RKO (cell line): Measurements from ENCODE around the gene ARHGAP22.

Experiments used
- DNase-seq: peaks from one replicate; pipeline ENCODE4 v3.0.0-alpha.2; 2016; ENCODE audit warnings: low spot score

ARHGAP22 gene

DNA sequence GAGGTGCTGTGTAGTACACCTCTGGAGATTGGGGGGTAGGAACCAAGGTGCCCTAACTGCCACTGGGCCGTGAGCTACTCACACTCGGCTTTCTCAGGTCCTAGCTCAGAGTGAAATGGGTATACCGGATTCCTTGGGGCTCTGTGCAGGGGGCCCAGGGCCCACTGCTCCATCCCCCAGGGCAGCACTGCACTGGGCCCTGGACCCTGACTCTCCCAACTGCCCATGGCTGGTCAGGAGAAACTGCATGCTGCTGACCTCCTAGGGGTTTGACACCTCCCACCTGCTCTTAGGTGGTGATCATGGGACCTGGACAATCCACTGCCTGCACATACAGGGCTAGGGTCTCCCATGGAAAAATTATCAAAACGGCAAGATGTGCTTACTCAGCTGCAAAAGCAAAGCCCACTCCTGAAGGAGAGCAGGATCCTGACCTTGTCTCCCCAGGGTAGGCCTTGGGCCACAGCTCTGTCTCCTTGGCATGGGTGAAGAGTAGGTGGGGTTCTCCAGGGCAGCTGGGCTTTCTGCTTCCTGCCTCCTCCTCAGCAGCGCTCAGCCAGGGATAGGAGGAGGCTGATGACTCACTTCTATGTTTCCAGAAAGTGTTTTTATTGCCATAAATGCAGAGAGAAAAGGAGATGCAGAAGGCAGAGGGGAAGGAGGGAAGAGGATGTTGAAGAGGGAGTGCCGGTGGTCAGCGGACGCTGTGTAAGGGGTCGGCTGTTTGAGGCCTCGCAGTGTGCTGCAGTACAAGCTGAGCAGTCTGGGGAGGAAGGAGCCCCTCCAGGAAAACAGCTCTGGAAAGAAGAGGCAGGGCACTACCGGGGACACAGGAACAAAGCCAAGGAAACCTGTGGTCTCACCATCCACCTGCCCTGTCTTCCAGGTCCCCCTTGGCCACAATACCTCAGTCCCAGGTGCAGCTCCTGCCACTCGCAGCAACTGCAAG, 107.8 kb downstream of the ARHGAP22 start:
- DNase-seq: no peak

DNA sequence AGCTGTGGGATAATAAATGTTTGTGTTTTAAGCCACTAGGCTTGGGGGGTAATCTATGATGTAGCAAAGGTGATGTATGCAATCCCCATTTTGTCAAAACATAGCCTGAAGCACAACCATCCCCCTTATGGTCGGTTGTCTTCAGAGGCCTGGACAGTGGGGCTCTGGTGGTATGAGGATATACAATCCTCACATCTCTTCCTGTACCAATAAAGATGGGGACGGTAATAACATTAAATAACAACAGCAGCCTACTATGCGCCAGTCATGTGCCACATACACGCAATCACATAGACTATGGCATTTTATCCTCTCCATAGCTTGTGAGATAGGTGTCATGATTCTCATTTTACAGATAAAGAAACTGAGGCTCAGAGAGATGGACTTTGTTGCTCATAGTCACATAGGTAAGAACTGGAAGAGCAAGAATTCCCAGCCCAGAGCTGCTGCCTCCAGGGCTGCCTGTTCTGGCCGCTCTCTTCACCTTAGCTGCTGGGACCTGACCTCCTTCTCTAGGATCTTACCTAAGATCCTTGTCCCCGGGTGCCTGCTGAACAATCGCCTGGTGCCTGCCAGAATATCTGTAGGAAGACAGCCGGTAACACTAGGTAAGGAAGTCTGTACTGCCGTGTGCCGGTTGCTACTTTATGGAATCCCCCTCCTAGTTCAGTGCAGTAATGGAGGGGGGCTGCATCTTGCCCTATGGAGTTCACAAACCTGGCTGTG, 108.6 kb downstream of the ARHGAP22 start:
- DNase-seq: no peak

DNA sequence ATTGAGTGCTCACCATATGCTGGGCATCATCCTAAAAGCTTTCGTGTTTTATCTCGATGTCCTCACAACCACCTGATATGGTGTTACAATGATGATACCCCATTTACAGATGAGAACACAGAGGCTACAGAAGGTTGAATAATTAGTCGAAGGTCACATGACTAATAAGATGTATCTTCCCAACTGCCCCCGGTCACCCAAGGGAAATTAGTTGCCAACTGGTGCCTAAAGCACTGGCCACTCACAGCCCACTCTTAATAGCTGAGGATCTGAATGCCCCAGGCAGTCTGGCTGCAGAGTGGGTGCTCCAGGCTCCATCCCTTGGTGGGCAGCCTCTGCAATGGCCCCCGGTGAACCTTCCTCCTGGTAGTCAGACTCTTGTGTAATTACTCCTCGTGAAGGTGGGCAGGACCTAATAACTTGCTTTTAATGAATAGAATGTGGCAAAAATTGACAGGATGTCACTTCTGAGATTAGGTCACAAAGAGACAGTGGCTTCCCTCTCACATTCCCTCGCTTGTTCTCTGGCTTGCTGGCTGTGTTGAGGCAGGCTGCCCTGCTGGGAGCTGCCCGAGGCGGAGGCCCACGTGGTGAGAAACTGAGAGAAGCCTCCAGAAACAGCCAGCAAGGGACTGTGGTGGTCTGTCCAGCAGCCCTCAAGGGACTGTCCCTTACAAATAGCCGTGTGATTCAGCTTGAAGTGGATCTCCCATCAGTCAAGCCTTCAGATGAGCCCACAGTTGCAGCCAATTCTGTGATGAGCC, 109.4 kb downstream of the ARHGAP22 start:
- no peak for DNase-seq

DNA sequence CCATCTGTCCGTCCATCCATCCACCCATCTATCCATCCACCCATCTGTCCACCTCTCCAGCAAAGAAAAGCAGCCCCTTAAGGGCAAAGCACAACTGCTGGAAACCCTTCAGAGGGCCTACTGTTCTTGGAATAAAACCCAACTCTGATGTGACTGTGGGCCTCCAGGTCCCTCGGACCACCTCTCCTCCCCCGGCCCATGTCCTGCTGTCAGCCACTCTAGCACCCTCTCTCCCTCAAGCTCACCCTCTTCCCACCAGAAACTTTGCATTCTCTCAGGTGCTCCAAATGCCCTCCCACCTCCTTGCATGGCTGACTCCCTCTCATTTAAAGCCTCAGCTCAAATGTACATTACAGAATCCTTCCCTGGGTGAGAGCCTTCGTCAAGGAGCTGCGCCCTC, 110.3 kb downstream of the ARHGAP22 start:
- DNase-seq: no peak

DNA sequence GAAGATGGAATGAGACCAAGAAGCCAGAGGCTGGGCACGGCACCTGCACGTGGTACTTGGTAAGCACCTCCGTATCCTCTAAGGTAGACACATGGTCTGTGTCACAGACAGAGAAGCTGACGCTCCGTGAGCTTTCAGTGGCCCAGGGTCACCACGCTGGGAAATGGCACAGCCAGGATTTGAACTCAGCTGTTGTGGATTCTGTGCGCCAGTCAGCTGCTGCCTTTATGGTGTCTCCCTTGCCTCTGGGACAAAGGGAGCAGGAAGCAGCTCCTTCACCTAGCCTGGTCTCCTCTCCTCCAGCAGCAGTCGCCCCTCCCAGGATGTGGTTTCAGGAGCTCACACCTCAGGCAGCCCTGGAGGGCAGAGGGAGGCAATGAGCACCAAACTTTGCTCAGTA, 110.8 kb downstream of the ARHGAP22 start:
- no peak for DNase-seq

DNA sequence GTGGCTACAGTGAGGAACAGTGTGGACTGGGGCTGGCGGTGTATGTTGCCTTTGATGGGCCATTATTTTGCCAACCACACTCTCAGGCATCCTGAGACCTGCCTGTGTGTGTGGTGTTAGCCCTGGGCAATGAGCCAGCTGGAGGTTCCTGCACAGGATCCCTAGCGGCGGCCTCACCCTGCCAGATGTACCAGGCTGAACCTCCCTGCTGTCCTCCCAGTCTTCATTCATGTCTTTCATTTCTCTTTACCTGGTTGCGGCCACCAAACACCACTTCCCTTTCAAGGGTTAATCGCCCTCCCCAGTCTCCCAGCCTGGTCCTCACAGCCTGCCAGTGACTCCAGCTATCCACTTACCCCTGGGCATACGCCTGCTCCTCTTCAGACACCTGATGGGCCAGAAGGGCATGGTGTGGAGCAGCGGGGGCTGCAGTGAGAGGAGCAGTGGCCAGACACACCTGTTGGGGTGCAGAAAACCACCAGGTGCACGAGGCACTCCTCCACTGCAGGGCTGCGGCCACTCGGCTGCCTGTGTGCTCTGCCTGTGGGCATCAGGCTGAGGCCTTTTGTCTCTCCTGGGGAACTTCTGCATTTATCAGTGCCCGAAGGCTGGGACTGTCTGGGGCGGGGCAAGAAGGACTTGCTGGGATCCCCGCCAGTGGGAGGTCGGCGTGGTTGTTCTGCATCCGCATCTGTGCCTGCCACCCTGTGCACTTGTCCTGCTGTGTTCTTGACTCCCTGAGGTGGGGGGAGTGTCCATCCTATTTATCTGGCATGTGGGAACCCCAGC, 111.6 kb downstream of the ARHGAP22 start:
- no peak for DNase-seq

DNA sequence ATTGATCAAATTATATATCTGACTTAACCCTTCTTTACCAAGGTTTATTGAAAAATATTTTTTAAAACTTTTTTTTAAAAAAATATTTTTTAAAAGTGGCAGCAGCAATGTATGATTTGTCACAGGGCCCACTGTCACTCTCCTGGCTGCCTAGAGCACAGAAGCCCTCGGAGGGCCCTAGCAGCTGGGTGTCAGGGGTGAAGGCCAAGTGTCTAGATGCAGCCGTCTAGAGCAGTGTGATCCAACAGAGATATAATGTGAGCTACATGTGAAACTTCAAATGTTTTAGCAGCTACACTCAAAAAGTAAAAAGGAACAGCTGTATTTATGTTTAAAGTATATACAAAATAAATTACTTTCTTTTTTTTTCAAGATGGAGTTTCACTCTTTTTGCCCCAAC, 112.7 kb downstream of the ARHGAP22 start:
- no peak for DNase-seq

DNA sequence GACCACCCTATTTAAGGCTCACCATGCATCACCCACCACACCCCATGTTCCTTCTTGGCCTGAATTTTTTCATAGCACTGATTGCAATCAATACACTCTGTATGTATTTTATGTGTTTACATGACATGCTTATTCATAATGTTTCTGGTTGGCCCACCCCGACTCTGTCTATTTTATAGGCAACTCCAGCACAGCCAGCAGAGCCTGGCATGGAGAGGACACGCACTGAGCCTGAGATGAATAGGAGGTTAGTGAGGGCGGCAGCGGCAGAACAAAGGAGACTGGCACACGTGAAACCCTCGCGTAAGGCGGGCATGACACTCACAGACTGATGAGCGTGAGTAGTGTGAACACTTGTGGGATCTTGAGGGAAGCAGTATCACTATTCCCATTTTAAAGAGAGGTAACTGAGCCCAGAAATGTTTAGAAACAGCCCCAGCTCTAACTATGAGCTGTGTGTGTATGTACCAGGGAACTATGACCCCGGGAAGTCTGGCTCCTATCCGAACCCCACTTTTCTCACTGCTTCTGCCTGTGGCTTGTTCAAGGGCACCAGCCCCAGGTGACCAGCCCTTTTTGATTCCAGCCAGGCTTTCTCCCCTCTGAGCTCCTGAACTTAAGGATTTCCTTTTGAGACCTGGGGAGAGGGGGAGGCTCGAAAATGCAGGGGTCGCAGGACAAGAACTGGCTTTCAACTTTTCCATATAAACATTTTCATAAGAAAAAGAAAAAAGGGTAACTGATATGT, 113.3 kb downstream of the ARHGAP22 start:
- DNase-seq: no peak

DNA sequence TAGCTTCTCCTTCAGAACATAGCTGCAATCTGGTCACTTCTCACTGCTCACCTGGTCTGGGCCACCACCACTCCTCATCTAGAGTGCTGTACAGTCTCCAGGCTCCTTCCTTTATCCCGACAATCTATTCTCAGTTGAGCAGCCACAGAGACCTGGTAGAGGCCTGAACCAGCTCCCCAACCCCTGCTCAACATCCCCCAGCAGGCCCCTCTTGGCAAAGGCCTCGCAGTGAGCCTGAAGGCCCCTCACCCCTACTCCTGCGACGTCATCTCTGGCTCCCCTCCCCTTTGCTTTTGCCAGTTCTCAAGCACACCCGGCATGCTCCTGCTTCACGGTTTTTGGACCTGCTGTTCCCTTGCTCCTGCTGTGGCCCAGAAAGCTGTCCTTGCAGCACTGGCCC, 113.9 kb downstream of the ARHGAP22 start:
- no peak for DNase-seq

DNA sequence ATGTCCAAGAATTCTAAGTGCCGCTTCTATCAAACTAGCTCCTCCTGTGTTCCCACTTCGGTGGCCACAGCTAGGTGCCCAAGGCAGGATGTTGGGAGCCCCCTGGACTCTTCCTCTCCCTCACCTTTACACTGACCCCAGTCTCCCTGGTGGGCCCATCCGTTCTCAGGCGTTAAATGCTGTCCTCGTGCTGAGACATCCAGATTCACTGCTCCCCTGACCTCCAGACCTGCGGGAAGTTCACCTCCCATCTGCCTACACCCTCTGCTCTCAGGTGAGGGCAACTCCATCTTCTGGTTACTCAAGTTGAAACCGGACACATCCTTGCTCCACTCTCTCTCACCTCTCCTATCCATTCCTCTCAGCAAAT, 114.3 kb downstream of the ARHGAP22 start:
- no peak for DNase-seq

DNA sequence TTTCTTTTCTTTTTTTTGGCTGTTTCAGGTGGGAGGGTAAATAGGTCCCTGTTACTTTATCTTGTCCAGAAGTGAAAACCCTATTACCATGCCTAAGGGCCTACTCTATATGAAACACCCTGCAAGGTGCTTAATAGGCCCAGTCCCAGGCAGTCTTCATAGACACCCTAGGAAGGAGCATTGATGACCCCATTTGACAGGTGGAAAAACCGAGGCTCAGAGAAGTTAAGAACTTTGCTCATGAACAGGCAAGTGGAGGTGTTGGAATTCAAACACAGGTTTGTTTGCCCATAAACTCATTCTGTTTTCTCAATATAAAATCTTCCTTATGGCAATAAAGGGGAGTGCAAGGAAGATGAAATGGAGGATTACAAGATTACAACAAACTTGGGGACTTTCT, 115.8 kb downstream of the ARHGAP22 start:
- no peak for DNase-seq

DNA sequence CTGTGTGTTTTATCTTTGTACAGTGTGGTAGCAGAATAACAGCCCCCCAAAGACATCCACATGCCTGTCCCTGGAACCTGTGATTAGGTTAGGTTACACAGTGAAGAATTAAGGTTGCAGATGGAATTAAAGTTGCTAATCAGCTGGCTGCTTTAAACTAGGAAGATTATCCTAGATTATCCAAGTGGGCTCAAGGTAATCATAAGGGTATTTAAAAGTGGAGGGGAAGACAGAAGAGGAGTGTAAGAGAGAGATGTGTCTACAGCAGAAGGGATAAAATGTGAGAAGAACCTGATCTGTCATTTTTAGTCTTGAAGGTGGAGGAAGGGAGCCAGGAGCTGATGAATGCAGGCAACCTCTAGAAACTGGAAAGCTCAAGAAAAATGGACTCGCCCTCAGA, 117.6 kb downstream of the ARHGAP22 start:
- DNase-seq: no peak

DNA sequence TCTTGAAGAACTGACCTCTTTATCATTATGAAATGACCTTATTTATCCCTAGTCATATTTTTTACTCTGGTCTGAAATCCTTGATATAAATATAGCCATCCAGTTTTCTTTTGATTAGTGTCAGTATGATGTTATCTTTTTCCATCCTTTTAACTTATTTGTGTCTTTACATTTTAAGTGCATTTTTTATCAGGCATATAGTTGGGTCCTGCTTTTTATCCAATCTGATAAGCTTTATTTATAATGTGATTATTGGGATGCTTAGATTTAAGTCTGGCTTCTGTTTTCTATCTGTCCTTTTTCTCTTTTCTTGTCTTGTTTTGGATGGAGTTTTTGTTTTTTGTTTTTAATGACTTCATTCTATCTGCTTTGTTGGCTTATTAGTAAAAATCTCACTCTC, 119.2 kb downstream of the ARHGAP22 start:
- no peak for DNase-seq

DNA sequence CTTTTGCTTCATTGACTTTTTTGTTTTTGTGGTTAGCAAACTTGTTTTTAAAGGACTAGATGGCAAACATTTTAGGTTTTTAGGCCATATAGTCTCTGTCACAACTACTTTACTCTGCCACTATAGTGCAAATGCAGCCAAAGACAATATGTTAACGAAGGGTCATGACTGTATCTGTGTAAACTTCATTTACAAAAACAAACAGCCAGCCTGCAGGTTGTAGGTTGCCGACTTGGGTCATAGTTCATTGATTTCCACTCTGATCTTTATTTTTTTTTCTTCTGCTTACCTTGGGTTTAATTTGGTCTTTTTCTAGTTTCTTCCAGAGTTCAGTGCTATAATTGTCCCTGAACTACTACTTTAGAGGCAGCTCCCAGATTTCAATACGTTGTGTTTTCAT, 120.0 kb downstream of the ARHGAP22 start:
- no peak for DNase-seq

DNA sequence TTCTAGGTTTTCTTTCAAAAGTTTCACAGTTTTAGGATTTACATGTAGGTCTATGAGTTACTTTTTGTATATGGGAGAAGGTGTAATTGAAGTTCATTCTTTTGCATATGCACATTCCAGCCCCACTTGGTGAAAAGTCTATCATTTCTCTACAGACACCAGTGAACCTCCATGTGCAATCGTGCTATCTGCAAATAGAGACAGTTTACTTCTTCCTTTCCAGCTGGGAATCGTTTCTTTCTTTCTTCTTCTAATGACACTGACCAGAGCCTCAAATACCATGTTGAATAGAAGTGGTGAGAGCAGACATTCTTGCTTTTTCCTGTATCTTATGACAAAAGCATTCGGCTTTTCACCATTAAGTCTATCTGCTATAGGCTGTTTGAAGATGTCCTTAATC, 122.7 kb downstream of the ARHGAP22 start:
- DNase-seq: no peak

DNA sequence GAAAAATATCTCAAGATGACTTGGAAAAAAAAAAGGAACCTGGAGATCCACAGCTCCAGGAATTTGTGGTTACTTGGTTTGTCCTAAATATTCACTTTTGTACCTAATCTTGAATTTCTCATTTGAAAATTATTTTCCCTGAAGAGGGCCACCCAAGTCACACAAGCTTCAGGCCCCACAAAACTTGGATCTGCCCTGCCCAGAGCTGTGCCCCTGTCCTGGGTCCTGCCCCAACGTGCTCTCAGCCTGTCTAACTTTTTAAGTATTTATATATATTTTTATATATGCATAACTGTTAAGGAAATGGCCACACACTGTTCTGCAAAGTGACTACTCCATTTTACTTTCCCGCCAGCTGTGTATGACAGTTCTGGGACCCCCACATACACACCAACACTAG, 123.5 kb downstream of the ARHGAP22 start:
- DNase-seq: no peak

DNA sequence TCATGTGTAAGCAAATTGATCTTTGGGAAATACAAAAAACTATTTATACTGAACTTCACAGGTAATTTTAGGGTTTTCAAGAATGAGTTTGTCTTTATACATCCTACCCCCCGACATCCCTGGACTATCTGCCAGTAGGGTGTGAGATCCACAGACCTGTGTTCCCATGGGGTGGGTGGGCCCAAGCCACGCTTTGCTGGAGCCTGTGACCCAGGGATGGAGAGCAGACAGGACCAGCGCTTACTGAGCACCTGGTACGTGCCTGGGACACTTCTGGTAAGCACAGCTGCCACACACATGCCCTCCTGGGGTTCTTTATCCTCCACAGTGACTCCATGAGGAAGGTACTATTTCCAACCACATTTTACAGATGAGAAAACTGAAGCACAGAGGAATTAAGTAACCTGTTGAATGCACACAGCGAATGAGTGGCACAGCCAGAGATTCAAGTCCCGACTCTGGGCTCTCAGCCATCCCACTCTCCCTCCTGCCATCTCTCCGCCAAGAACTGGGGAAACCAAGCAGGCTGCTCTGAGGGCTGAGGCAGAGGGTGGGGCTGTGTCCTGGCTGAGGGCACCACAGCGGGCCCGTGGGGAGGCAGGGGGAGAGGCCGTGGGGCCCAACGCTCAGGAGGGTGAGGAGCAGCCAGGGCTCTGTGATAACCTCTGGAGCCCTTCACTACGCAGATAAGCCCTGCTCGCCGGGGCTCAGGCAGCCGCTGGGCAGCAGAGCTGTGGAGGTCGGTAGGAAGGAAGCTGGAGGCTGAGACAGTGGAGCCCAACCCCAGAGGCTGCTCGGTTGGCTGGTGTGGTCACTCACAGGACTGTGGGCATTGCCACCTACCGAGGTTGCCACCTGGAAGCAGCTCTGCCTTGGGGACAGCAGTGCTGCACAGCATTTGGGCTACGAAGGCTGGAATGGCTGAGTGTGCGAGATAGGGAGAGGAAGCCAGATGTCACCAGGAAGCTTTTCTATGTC, 124.2 kb downstream of the ARHGAP22 start:
- DNase-seq: no peak

DNA sequence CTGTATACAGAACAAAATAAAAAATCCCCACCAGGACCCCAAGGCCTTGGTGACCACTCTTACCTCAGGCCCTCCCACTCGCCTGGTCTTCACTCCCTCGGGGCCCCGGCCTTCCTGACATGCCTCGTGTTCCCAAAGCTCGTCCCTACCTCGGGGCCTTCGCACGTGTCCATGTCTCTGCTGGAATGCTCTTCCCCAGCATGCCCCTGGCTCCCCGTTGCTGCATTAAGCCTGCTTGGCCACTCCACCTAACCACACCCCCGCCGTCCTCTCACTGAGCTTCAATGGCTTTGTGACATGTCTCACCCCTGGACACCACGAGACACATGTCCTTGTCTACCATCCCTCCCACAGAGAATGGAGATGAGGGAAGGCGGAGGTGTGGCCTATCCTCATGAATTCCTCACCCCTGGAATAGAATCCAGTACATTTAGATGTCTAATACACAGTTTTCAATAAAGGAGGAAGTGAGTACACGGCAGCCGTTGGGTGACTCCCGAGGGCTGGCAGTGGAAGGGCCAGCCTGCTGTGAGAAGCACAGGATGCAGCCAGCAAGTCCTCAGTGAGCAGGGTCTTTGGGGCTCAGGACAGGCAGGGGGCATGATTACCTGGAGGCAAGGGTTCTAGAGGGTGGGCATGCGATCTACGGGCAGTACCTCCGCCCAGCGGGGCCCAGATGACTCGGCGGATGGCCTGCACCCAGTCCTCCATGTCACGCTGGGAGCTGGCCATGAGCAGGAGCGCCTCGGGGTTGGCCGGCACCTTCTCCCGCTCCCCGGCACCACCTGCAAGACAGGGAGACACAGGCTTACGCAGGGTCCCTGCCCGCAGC, 125.7 kb downstream of the ARHGAP22 start:
- no peak for DNase-seq

DNA sequence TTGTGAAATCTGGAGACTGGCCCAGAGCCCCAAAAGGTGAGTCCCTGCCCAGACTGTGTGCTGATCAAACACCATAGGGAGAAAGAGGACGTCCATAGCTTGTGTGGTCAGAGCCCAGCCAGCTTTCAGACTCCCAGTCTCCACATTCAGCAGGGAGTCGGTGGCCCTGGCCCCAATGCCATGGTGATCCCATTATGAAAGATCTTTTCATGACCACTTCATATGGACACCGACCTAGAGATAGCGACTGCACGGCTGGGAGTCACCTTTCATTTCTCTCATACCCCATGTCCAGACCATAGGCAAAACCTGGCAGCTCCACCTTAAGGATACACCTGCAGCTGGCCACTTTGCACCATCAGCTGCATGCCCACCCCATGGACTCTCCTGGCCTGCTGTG, 126.4 kb downstream of the ARHGAP22 start:
- DNase-seq: no peak
